ENCODE results near the gene COL20A1.

Gene COL20A1

GRCh38 chr20:63261060-63261794, 31.8 kb upstream of the COL20A1 start:
- FAIRE-seq = no peak

- FAIRE-seq = no peak
Observed at GRCh38 chr20:63261795-63262528, 31.0 kb upstream of the COL20A1 start.

- FAIRE-seq = no peak
Observed at GRCh38 chr20:63262836-63263235, 30.1 kb upstream of the COL20A1 start.

- FAIRE-seq = no peak
Observed at GRCh38 chr20:63264000-63264399, 29.0 kb upstream of the COL20A1 start.

GRCh38 chr20:63264519-63264918, 28.5 kb upstream of the COL20A1 start:
- no peak for FAIRE-seq

GRCh38 chr20:63265891-63266515, 27.0 kb upstream of the COL20A1 start:
- FAIRE-seq = no peak

GRCh38 chr20:63267691-63268090, 25.3 kb upstream of the COL20A1 start:
- FAIRE-seq = no peak

- FAIRE-seq = no peak
Observed at GRCh38 chr20:63268256-63268655, 24.7 kb upstream of the COL20A1 start.

- no peak for FAIRE-seq
Observed at GRCh38 chr20:63268671-63269439, 24.1 kb upstream of the COL20A1 start.

GRCh38 chr20:63269724-63270123, 23.3 kb upstream of the COL20A1 start:
- no peak for FAIRE-seq

GRCh38 chr20:63270606-63271325, 22.2 kb upstream of the COL20A1 start:
- no peak for FAIRE-seq

GRCh38 chr20:63272105-63273058, 20.6 kb upstream of the COL20A1 start, which contains the start of gene ARFGAP1:
Gene ARFGAP1 (plus strand): TSS chr20:63272813. CDS start chr20:63275581, 2,768 bp downstream.
- no peak for FAIRE-seq

- no peak for FAIRE-seq
Observed at GRCh38 chr20:63273059-63273579, 19.9 kb upstream of the COL20A1 start.

- no peak for FAIRE-seq
Observed at GRCh38 chr20:63273635-63274380, 19.2 kb upstream of the COL20A1 start.

- FAIRE-seq = no peak
Observed at GRCh38 chr20:63274381-63275228, 18.4 kb upstream of the COL20A1 start.

GRCh38 chr20:63275825-63276224, 17.2 kb upstream of the COL20A1 start:
- FAIRE-seq = no peak

- no peak for FAIRE-seq
Observed at GRCh38 chr20:63276956-63277355, 16.0 kb upstream of the COL20A1 start.

GRCh38 chr20:63277466-63278272, 15.3 kb upstream of the COL20A1 start:
- no peak for FAIRE-seq
